ENCODE data around the gene INHA.
A peak's percentile ranks its signal among the peaks of the same experiment; 100 is the strongest.

Gene INHA

GRCh38 chr2:219574484-219575311 lies 2.6 kb downstream of the INHA start:
- no peak for DNase-seq (ENCODE audit: low spot score)

DNA sequence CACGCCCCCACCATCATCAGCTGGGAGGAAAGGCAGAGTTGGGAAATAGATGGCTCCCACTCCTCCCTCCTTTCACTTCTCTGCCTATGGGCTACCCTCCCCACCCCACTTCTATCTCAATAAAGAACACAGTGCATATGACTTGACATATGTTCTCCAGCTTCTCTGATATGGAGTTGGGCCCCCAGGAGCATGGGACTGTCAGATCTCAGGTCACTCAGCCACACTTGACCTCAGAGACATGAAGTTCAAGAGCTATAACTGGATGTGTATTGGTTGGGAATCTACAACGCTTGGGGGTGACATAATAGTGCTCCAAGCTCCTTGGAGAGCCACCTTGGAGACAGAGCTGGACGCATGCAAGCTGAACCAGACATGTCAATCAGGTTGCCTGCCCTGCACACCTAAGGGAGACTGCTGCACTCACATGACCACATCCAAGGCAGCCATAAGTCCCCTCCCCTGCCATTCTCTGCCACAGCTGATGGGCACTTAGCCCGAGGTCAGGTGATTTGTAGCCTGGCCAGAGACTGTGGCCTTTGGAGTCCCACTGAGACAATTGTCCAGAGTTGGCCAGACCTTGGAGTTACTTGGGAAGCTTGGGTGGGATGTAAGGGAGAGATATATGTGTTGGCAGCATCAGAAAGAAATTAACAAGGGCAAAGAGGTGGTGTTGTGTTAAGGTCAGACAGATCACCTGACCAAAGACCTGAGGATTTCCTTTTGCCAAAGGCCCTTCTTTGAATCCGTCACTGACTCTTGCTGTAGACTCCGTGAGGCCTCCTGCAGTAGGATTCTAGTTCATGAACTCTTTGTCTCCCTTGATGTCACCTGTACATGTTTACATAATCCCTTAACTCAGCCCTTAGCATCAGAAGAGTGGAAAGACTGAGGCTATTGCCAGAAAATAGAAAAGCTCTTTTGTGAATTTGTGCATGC lies 3.7 kb downstream of the INHA start:
- DNase-seq (ENCODE audit: low spot score) = no peak

- no peak for DNase-seq (ENCODE audit: low spot score)
These were observed 4.6 kb downstream of the INHA start for GRCh38 chr2:219576505-219577388.

DNA sequence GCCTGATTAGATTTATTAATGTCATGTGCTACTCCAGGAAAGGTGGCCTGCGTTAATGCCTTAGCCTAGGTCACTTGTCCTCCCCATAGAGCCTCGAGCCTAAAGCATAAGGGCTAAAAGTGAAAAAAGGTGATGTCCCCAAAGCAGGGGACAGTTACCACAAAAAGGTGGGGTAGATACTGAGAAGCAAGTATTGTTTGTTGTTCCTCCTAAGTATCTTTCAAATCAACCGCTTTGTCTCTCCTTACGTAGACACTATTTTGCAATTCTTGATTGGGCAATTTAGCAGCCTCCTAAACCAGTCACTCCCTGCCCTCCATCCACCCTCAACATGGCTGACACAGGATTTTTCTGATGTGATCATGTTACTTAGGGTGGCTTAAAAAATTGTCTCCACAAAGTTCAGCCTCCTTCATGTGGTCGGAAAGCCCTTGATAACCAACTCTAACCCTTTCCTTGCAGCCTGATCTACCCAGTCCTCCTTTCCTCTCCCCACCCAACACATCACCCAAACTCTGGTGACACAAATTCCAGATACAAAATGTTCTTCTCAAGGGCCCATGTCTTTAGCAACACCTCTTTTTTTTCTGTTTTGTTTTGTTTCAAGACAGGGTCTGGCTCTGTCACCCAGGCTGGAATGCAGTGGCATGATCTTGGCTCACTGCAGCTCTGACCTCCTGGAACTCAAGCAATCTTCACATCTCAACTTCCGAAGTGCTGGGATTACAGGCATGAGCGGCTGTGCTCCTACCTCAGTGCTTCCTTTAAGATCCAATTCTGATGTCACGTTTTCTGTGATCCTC lies 6.9 kb downstream of the INHA start:
- no peak for DNase-seq (ENCODE audit: low spot score)

DNA sequence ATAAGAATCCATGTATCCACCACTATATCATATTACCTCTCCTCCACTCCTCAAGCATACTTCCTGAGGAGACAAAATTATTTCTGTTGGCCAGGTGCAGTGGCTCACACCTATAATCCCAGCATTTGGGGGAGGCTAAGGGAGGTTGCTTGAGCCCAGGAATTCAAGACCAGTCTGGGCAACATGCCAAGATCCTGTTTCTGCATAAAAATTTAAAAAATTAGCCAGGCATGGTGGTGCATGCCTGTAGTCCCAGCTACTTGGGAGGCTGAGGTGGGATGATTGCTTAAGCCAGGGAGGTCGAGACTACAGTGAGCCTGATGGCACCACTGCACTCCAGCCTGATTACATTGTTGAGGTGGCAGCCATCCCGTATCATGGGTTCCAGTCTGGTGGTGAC lies 9.2 kb downstream of the INHA start:
- DNase-seq (ENCODE audit: low spot score) = no peak

DNA sequence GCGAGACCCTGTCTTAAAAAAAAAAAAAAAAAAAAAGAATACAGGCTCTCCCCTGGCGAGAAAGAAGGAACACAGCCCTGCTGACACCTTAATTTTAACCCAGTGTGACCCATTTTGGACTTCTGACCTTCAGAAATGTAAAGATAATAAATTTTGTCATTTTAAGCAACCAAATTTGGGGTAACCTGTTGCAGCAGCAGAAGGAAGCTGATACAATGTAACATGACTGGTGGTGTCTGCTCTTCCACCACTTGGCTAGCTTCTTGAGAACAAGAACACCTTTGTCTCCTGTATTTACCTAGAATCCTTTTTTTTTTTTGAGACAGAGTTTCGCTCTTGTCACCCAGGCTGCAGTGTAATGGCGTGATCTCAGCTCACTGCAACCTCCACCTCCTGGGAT lies 19.0 kb downstream of the INHA start:
- DNase-seq (ENCODE audit: low spot score) = no peak

- DNase-seq (ENCODE audit: low spot score) = no peak
These were observed 20.6 kb downstream of the INHA start for GRCh38 chr2:219592736-219593135.

DNA sequence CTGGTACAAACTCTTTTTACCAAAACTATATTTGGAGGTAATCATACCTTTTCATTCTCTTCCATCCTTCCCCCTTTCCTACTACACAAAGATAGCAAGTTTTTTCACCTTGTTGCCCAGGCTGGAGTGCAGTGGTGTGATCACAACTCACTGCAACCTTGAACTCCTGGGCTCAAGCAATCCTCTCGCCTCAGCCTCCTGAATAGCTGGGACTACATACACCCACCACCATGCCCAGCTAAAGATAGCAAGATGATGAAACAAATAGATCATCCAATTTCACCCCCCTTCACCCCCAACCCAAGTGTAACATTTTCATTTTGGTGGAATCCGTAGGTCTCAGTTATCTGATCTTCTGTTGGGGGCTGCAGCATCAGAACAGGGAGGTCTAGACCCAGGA lies 21.0 kb downstream of the INHA start:
- no peak for DNase-seq (ENCODE audit: low spot score)

DNA sequence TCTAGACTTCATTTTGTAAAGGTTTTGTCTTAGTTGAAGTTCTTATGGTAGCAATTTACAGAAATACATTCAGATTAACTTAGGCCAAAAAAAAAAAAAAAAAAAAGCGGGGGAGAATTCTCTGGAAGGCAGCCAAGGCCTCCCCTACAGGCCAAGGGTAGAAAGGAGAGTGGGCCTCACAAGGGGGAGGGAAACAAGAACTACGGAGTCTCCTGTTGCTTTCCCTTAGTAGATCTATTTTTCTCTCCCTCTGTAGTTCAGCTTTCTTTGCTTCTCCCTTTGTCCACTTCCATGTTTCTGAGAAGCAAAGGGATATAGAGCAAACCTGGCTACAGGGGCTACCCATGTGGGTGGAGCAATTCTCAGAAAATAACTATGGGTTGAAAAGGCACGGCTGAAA lies 23.1 kb downstream of the INHA start:
- DNase-seq (ENCODE audit: low spot score) = no peak

DNA sequence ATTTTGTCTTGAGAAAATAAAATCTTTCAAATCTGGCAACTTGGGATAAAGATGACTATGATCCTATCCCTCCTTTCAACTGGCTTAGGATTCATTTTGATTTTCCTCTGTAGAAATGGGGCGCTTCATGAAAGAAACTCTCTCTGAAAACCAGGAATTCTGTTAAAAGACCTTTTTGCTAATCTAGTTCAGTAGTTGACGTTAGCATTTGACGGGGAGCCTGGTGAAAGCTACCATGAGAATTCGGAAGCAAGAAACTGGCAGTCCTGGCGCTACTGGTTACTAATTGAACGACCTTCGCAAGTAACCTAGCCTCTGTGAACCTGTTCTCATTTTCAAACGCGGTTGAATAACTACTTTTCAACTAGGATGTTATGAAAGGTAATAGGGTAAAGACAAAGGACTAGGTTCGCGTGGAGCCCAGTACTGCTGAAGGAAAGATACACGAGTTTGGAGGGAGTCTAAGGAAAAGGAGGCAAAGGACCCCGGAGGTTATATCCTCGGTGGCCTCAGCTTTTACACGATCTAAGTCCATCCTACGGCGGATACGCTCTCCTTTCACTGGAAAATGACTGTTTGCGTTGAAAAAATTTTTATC lies 24.9 kb downstream of the INHA start:
- DNase-seq (ENCODE audit: low spot score) = peak; percentile 13

DNA sequence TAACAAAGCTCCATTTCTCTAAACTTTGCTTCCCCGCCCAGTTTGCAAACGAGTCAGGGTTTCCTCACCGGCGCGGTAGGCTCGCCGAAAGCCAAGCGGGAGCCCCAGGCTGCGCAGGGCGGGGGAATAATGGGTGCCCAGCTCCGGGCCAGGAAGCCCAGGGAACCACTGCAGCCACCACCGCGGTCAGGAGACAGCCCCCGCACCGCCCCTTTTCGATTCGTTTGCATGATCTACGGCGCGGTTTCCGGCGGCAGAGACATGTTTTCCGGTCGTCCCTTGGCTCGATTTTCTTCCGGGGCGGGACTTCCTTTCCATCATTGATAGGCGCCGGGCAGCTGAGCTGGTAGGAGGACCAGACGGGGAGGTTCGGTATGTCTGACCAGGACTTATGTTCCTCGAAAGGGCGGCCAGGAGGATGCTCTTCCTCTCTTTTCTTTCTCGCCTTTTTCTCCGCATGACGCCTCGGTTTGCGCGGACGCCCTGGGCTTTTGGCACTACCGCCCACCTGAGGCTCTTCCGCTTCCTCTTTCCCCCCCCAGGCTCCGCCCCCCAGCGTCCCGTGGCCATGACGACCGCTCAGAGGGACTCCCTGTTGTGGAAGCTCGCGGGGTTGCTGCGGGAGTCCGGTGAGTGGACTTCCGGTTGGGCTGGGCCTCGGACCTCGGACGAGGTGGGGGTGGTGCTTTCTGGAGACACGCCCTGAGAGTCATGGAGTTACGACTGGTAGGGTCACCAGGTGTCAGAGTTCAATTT lies 25.6 kb downstream of the INHA start, which contains the start of gene STK11IP:
STK11IP (plus strand) TSS at position 306 of the 756 bp plus-strand sequence; CDS start at position 569, 263 bp downstream.
- DNase-seq (ENCODE audit: low spot score) = peak; percentile 99

GRCh38 chr2:219598308-219599078 lies 26.4 kb downstream of the INHA start:
- DNase-seq (ENCODE audit: low spot score) = no peak

DNA sequence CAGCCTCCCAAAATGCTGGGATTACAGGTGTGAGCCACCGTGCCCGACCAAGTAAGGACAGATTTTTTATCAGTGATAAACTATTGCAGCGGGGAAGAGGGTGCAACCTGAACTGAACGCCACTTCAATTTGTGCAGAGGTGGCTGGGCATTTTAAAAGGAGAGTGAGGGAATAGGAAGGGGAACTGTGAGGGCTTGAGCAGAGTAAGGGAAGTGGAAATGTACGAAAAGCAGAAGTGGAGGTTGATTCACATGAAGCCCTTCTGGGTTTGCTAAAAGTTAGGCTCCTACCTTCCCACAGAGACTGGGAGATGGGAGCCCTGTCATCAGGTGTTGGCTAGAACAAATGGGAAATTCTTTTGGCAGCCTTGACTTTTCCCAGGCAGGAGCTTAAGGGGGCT lies 31.7 kb downstream of the INHA start:
- no peak for DNase-seq (ENCODE audit: low spot score)

- no peak for DNase-seq (ENCODE audit: low spot score)
These were observed 33.5 kb downstream of the INHA start for GRCh38 chr2:219605607-219605954.

- DNase-seq (ENCODE audit: low spot score) = no peak
These were observed 35.8 kb downstream of the INHA start for GRCh38 chr2:219607931-219608330.

GRCh38 chr2:219608399-219608964 lies 36.4 kb downstream of the INHA start:
- no peak for DNase-seq (ENCODE audit: low spot score)

DNA sequence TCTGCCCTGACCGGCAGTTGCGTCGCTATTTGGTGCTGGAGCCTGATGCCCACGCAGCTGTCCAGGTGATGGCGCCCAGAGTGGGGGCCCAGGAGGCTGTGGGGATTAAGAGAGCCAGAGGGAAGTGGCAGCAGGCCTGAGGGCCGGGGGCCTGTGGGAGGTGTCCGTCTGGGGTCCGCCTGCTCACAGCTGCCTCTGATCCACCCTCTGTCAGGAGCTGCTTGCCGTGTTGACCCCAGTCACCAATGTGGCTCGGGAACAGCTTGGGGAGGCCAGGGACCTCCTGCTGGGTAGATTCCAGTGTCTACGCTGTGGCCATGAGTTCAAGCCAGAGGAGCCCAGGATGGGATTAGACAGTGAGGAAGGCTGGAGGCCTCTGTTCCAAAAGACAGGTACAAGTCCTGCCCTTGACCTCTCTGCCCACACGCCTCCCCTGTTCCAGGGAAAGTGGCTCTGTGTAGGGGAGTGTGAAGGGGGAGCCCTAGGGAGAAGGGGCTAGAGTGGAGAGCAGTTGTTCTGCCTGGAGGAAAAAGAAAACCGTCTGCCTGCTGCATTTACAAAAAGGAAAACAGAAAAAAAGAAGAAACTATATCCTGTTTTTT lies 37.1 kb downstream of the INHA start:
- no peak for DNase-seq (ENCODE audit: low spot score)

GRCh38 chr2:219611306-219611705 lies 39.2 kb downstream of the INHA start:
- no peak for DNase-seq (ENCODE audit: low spot score)

All from AG08395 (cell line).